Activated T-cell treated with anti-CD3 and anti-CD28 coated beads, Interleukin-2, amount 50 U/mL, for 72 hours (primary cell): Measurements from ENCODE around the gene PARD3B. TPM values are rescaled to one million over a fixed set of nuclear protein-coding genes. Genes with fewer than 3 reads are reported as not detected.

Source experiments
- ATAC-seq, 2 donors: fragments of 150-1000 bp; cut with Tn5 transposase; replicated peaks in 1 of 2; 2 replicates each; pipeline ENCODE4 v1.10.0; 2021; ENCODE audit warnings: moderate library complexity in 2 of 2, mild to moderate bottlenecking in 1 of 2
- DNase-seq, 2 donors: peaks; one replicate each; pipeline ENCODE4 v3.0.0; 2021 to 2022; ENCODE audit warnings: mixed read lengths in 1 of 2
- H3K27ac Mint-ChIP-seq: one replicate; pipeline ENCODE4 v1.8.0; 2022; ENCODE audit warnings: mild to moderate bottlenecking, moderate library complexity, mixed read lengths
- H3K27me3 Mint-ChIP-seq: one replicate; pipeline ENCODE4 v1.8.0; 2022; ENCODE audit warnings: low read depth, mixed read lengths
- H3K36me3 Mint-ChIP-seq, 2 donors: one replicate each; pipeline ENCODE4 v1.8.0; 2022; ENCODE audit warnings: mixed read lengths in 2 of 2, mild to moderate bottlenecking in 1 of 2; ENCODE audit not compliant: insufficient read depth in 2 of 2
- H3K4me1 Mint-ChIP-seq: one replicate; pipeline ENCODE4 v1.8.0; 2022; ENCODE audit warnings: low read depth, mixed read lengths
- H3K4me3 Mint-ChIP-seq, 2 donors: one replicate each; pipeline ENCODE4 v1.8.0; 2022; ENCODE audit warnings: mild to moderate bottlenecking in 2 of 2, mixed read lengths in 2 of 2, moderate library complexity in 2 of 2
- H3K9me3 Mint-ChIP-seq, 2 donors: one replicate each; pipeline ENCODE4 v1.8.0; 2022; ENCODE audit warnings: mixed read lengths in 2 of 2
- total RNA-seq, 2 donors: library from RNA; stranded (reverse); gene quantifications; one replicate each; pipeline ENCODE4 v1.2.3, GENCODE V29; 2022

PARD3B gene
- total RNA-seq, 2 donors from 2014 or later: 0.74 to 0.96 TPM

- H3K4me1 Mint-ChIP-seq: no peaks in the 10 kb centered on the region
- no peak overlapping the region for H3K27ac Mint-ChIP-seq
- H3K27me3 Mint-ChIP-seq: no peaks in the 10 kb centered on the region
- no peaks in the 10 kb centered on the region for H3K36me3 Mint-ChIP-seq
- no peak overlapping the region for H3K4me3 Mint-ChIP-seq
- DNase-seq (no peak), ATAC-seq (no peak)
- no peaks in the 10 kb centered on the region for H3K9me3 Mint-ChIP-seq
Measured at GRCh38 chr2:205180730-205181129, 635.5 kb downstream of the PARD3B start.

- DNase-seq: no peak
Measured at GRCh38 chr2:205187731-205188130, 642.5 kb downstream of the PARD3B start.

GRCh38 chr2:205188239-205189138 lies 643.2 kb downstream of the PARD3B start:
- H3K27ac Mint-ChIP-seq: no peak overlapping the region
- ATAC-seq (no peak), DNase-seq (no peak)
- H3K4me3 Mint-ChIP-seq: no peak overlapping the region
- H3K4me1 Mint-ChIP-seq: no peaks in the 10 kb centered on the region
- H3K27me3 Mint-ChIP-seq: no peaks in the 10 kb centered on the region
- H3K9me3 Mint-ChIP-seq: no peaks in the 10 kb centered on the region
- H3K36me3 Mint-ChIP-seq: no peaks in the 10 kb centered on the region

More at GRCh38 chr2:205187731-205188130, 642.5 kb downstream of the PARD3B start:
- no peaks in the 10 kb centered on the region for H3K36me3 Mint-ChIP-seq
- no peaks in the 10 kb centered on the region for H3K4me1 Mint-ChIP-seq
- no peak overlapping the region for H3K4me3 Mint-ChIP-seq
- ATAC-seq: no peak
- H3K27ac Mint-ChIP-seq: no peak overlapping the region
- no peaks in the 10 kb centered on the region for H3K9me3 Mint-ChIP-seq
- no peaks in the 10 kb centered on the region for H3K27me3 Mint-ChIP-seq

- Mint-ChIP-seq H3K27ac (no peak overlapping the region), H3K4me3 (no peak overlapping the region), H3K27me3 (no peaks in the 10 kb centered on the region), H3K4me1 (no peaks in the 10 kb centered on the region), H3K9me3 (no peaks in the 10 kb centered on the region), H3K36me3 (no peaks in the 10 kb centered on the region)
- DNase-seq (no peak), ATAC-seq (no peak)
Measured at GRCh38 chr2:205189301-205189700, 644.0 kb downstream of the PARD3B start.

GRCh38 chr2:205190528-205190927 lies 645.3 kb downstream of the PARD3B start:
- H3K4me3 Mint-ChIP-seq: no peak overlapping the region
- H3K27me3 Mint-ChIP-seq: no peaks in the 10 kb centered on the region
- no peaks in the 10 kb centered on the region for H3K9me3 Mint-ChIP-seq
- ATAC-seq (no peak), DNase-seq (no peak)
- no peak overlapping the region for H3K27ac Mint-ChIP-seq
- no peaks in the 10 kb centered on the region for H3K4me1 Mint-ChIP-seq
- no peaks in the 10 kb centered on the region for H3K36me3 Mint-ChIP-seq

- H3K27ac Mint-ChIP-seq: no peak overlapping the region
- DNase-seq: no peak
- H3K27me3 Mint-ChIP-seq: no peaks in the 10 kb centered on the region
- H3K9me3 Mint-ChIP-seq: no peaks in the 10 kb centered on the region
- no peak overlapping the region for H3K4me3 Mint-ChIP-seq
- ATAC-seq: no peak
- H3K4me1 Mint-ChIP-seq: peaks cover 9% of the 10 kb centered on the region
- H3K36me3 Mint-ChIP-seq: no peaks in the 10 kb centered on the region
Measured at GRCh38 chr2:205193125-205193835, 648.0 kb downstream of the PARD3B start.

- no peak overlapping the region for H3K4me3 Mint-ChIP-seq
- H3K9me3 Mint-ChIP-seq: no peaks in the 10 kb centered on the region
- peaks cover 9% of the 10 kb centered on the region for H3K4me1 Mint-ChIP-seq
- ATAC-seq (no peak), DNase-seq (no peak)
- no peaks in the 10 kb centered on the region for H3K36me3 Mint-ChIP-seq
- no peak overlapping the region for H3K27ac Mint-ChIP-seq
- no peaks in the 10 kb centered on the region for H3K27me3 Mint-ChIP-seq
Measured at GRCh38 chr2:205193836-205194228, 648.6 kb downstream of the PARD3B start.

GRCh38 chr2:205197468-205198139 lies 652.3 kb downstream of the PARD3B start:
- no peaks in the 10 kb centered on the region for H3K36me3 Mint-ChIP-seq
- H3K27ac Mint-ChIP-seq: no peak overlapping the region
- H3K9me3 Mint-ChIP-seq: no peaks in the 10 kb centered on the region
- DNase-seq (peak in 1 of 2 donors; percentile 9), ATAC-seq (no peak)
- no peaks in the 10 kb centered on the region for H3K27me3 Mint-ChIP-seq
- no peak overlapping the region for H3K4me3 Mint-ChIP-seq
- peaks cover 9% of the 10 kb centered on the region for H3K4me1 Mint-ChIP-seq

- H3K27me3 Mint-ChIP-seq: no peaks in the 10 kb centered on the region
- ATAC-seq (no peak), DNase-seq (no peak)
- no peak overlapping the region for H3K4me3 Mint-ChIP-seq
- peaks cover 9% of the 10 kb centered on the region for H3K4me1 Mint-ChIP-seq
- no peak overlapping the region for H3K27ac Mint-ChIP-seq
- H3K36me3 Mint-ChIP-seq: no peaks in the 10 kb centered on the region
- no peaks in the 10 kb centered on the region for H3K9me3 Mint-ChIP-seq
Measured at GRCh38 chr2:205198140-205198525, 652.9 kb downstream of the PARD3B start.

- peaks cover 0 to 2% of the 10 kb centered on the region in 2 donors for H3K9me3 Mint-ChIP-seq
Measured at GRCh38 chr2:205199165-205199850, 654.0 kb downstream of the PARD3B start.

GRCh38 chr2:205210494-205210893 lies 665.2 kb downstream of the PARD3B start:
- Mint-ChIP-seq H3K27me3 (no peaks in the 10 kb centered on the region), H3K4me1 (no peaks in the 10 kb centered on the region), H3K36me3 (no peaks in the 10 kb centered on the region), H3K4me3 (no peak overlapping the region), H3K27ac (no peak overlapping the region), H3K9me3 (no peaks in the 10 kb centered on the region)
- ATAC-seq: no peak
- DNase-seq: no peak

More at GRCh38 chr2:205199165-205199850, 654.0 kb downstream of the PARD3B start:
- DNase-seq: no peak
- Mint-ChIP-seq H3K4me3 (no peak overlapping the region), H3K4me1 (peaks cover 9% of the 10 kb centered on the region), H3K27ac (no peak overlapping the region), H3K27me3 (no peaks in the 10 kb centered on the region), H3K36me3 (no peaks in the 10 kb centered on the region)
- ATAC-seq: no peak

GRCh38 chr2:205212357-205212756 lies 667.1 kb downstream of the PARD3B start:
- Mint-ChIP-seq H3K27me3 (no peaks in the 10 kb centered on the region), H3K27ac (no peak overlapping the region), H3K4me1 (no peaks in the 10 kb centered on the region), H3K9me3 (no peaks in the 10 kb centered on the region), H3K4me3 (no peak overlapping the region), H3K36me3 (no peaks in the 10 kb centered on the region)
- DNase-seq (no peak), ATAC-seq (no peak)

- Mint-ChIP-seq H3K36me3 (no peaks in the 10 kb centered on the region), H3K9me3 (no peaks in the 10 kb centered on the region), H3K27ac (no peak overlapping the region), H3K4me3 (no peak overlapping the region), H3K4me1 (no peaks in the 10 kb centered on the region), H3K27me3 (no peaks in the 10 kb centered on the region)
- peak; percentile 55 to 60 for ATAC-seq
- DNase-seq: no peak
Measured at GRCh38 chr2:205216092-205216491, 670.8 kb downstream of the PARD3B start.
